HG03139 (cell line): ENCODE results near the gene PLA2R1.
"Not testable (repeated sequence)": the region's sequence is repeated elsewhere in the genome, so short reads cannot be mapped to it uniquely, and the experiment has no call there.

Source experiments
- ATAC-seq: cut with Tn5 transposase; IDR thresholded peaks from one replicate; pipeline ENCODE4 v1.9.1; 2021; ENCODE audit not compliant: unreplicated experiment

Gene PLA2R1

DNA sequence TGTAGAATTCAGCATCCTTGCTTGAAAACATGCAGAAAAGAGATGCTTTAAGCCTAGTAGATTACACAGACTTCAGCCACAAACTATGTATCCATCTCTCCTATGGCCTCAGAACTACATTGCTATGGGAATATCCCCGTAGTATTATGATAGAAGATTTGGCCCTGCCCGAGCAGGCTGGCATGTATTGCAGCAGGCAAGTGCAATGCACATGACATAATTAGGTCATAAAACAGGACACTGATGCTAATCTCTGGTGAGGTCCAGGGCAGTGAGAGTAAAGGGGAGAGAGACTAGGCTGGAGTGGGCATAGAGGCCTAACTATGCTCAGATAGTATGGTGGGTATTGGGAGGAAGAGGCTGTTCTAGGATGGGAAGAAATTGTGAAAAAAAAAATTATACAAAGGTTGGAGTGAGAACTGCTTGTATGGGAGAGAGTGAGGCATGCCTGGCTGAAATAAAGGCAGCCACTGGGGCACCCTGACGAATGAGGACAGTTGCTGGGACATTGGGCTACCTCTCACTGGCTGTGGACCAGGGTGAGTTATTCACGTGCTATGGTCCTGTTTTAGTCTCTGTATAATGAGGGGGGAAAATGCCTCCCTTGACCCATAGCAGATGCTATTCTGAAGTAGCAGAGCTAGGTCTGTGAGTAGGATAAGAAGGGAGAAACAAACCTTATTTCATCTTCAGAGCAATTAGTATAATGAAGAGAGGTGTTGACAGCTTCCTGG, 1.6 kb upstream of the PLA2R1 start:
- no peak for ATAC-seq

- ATAC-seq = no peak
These were observed 856 bp upstream of the PLA2R1 start for GRCh38 chr2:160063271-160063670.

GRCh38 chr2:160061944-160062291, 497 bp downstream of the PLA2R1 start:
- no peak for ATAC-seq

DNA sequence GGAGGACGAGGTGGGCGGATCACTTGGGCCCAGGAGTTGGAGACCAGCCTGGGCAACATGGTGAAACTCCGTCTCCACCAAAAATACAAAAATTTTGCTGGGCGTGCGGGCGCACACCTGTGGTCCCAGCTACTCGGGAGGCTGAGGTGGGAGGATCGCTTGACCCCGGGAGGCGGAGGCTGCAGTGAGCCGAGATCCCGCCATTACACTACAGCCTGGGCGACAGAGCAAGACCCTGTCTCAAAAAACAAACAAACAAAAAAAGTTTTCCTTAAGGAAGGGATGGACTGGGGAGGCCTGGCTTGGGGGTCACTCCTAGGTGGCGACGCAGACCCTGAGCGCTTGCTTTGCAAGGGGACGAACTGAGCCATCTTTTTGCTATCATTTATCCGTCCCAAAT, 882 bp downstream of the PLA2R1 start:
- no peak for ATAC-seq

DNA sequence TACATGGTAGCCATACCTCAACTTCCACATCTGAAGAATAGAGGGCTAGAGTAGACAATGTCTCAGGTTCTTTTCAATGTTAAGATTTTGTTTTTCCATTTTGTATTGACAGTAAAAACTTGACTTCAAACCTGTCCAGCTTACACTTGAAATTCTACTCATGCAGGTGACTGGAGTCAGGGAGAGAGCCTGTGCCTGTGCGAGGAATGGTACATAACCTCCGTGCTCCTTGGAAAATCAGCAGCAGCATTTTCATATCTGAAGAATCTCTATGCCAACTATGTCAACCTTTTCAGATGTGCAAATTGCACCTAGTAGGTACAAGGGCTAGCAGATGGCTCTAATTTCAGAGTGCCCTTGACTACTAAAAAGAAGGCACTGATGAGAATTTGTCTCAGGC, 2.1 kb downstream of the PLA2R1 start:
- no peak for ATAC-seq

- ATAC-seq = no peak
These were observed 5.1 kb downstream of the PLA2R1 start for GRCh38 chr2:160057356-160057755.

- ATAC-seq = no peak
These were observed 6.7 kb downstream of the PLA2R1 start for GRCh38 chr2:160055726-160056108.

DNA sequence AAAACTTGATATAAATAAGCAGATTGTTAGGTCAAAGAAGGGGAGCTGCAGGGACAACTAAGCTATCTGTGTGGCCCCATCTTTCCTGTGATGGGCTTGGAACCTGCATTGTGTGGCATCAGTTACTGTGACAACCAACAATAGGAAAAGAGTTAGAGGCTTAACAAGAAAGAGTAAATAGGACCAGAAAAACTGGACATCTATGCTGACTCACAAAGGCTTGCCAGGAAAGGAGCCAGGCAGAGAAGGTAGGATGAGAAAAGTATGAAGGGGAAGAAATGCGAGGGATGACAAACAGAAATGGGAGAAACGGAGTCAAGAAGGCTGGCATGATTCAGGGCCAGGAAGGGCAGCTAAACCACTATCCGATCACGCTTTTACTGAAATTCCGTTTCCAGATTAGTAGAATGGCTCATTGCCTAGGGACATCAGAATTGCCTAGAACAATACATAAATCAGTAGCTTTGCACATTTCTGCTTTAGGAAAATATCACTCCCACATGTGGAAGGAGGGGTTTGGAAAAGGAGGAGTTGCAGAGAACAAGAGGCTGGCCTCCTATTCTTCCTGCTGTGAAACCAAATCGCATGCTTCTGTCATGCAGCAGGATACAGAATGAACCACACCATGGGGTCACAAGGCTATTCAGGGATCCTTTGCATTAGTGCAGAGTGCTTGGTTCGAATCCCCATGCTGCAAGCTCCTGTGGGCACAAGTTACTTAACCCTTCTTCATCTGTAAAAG, 7.3 kb downstream of the PLA2R1 start:
- ATAC-seq = no peak

- ATAC-seq = no peak
These were observed 8.5 kb downstream of the PLA2R1 start for GRCh38 chr2:160053946-160054345.

GRCh38 chr2:160052531-160052930, 9.9 kb downstream of the PLA2R1 start:
- ATAC-seq = no peak

- no peak for ATAC-seq
These were observed 11.0 kb downstream of the PLA2R1 start for GRCh38 chr2:160051371-160051800.

DNA sequence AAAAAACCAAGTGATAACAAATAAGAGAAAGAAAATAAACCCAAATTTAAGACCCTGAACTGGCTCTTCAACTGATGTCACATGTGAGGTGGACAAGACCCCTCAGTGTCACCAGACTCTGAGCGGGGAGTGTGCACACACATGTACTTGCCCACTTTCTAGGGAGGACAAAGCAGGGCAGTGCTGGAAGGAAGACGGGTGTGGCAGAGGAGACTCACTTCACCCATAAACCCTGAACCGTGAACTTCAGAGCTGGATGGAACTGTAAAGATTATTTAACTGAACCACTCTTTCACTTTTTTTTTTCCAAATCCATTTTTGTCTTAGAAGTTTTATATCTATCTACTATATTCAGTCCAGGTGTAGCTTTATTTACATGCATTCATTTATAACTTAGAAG, 12.3 kb downstream of the PLA2R1 start:
- ATAC-seq = no peak

DNA sequence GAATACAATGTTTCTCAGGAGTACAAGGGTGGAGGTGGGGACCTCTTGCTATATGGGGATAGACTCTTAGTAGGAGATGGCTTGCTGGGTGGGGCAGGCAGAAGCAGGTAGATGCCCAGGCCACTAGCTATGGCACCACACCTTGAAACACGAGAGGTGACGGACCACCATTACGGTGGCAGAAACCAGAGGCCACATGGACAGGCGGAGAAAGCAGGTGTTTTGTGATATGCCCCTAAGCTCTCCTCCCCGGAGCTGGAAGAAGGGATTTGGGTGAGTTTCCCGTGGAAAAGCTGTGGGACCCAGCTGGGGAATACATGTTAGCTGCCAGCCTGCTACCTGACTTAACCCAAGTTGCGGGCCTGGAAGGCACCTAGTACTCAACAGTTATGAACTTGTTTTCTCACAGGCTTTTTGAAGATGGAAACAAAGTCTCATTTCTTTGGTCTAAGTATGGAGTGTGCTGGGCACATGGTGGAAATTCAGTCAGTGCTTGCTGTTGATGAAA, 16.7 kb downstream of the PLA2R1 start:
- ATAC-seq = no peak

GRCh38 chr2:160044728-160045127, 17.7 kb downstream of the PLA2R1 start:
- ATAC-seq = no peak

DNA sequence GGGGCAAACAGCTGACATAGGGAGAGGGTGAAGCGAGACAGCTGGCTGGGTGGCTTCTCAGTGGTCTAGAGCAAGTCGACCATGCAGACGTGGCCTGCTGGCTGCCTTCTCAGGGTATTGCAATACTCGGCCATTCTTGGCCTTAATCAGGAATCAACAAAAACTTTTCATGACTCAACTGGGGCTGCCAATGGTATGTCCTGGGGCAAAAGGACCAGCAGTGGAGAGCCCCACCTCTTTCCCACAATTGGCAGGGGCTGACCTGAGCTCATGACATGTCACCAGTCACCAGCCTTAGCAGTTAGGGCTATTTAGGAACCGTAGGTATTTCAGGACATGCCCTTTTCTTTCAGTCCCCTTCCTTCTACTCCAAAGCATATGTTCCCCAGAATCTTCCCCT, 19.1 kb downstream of the PLA2R1 start:
- ATAC-seq = no peak

GRCh38 chr2:160042054-160042453, 20.4 kb downstream of the PLA2R1 start:
- ATAC-seq = no peak

- no peak for ATAC-seq
These were observed 21.3 kb downstream of the PLA2R1 start for GRCh38 chr2:160041091-160041490.

DNA sequence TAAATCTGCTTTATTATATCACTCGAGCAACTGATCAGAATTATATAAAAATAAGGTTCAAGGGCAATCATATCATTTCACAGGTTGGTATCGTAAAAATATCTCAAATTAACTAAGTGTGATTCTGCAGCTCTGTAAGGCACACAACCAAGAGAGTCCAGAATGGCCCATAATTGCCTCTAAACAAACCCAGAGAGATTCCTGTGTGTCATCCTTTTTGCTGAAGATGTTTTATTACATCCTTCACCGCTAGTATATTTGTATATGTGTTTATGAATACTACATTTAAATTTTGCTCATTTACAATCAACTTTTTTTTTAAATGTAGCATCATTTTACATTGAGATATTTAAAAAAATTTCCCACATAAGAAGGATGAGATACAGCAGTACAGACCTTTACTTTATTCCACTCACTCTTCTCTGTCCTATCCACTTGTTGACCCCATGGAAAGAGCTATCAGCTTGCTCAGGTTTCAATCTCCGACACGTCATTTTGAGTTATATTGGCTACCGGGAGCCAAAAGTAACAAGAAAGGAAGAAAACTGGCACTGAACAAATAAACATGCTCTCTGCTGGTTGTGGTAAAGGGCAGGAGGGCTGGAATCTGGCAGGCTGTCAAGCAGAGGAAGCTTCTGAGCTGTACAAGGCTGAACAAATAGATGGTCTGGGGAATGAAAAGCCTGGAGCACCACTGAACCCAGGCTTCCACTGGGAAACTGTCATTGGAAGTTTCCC, 23.1 kb downstream of the PLA2R1 start:
- ATAC-seq = no peak

DNA sequence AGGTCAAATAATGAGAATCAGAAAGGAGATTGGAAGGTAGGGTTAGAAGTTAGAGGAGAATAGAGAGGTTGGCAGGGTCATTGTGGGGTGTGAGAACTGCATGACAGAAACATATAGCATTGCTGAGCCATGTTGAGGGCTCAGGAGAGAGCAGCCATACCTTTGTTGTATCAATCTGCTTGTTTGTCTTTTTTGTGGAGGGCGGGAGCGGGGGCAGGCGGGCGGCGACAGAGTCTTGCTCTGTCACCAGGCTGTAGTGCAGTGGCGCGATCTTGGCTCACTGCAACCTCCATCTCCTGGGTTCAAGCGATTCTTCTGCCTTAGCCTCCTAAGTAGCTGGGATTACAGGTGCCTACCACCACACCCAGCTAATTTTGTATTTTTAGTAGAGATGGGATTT, 23.8 kb downstream of the PLA2R1 start:
- not testable (repeated sequence) for ATAC-seq

DNA sequence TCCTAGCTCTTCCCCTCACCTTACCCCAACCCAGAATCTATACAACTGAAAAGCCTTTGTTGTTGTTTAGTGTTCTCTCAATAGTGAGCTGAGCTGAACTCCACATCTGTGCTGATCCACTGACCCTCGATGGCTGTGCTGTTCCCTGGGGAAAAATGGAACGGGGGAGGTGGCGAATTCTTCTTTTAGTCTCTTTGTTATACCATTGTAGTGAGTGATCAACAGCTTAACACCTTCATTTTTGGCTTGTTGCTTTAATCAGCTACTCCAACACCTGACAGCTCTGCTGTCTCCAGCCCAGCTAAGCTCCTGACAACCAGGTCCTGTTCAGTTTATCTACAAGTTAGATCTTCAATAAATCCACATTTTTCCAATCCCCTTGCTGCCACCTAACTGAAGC, 25.7 kb downstream of the PLA2R1 start:
- no peak for ATAC-seq

- no peak for ATAC-seq
These were observed 27.3 kb downstream of the PLA2R1 start for GRCh38 chr2:160035125-160035524.

GRCh38 chr2:160034396-160034795, 28.0 kb downstream of the PLA2R1 start:
- ATAC-seq = no peak
